ENCODE results near the gene SRC. TPM values are rescaled to one million over a fixed set of nuclear protein-coding genes. Genes with fewer than 3 reads are reported as not detected.

The SRC gene
- total and polyA plus RNA-seq, 2 experiments from 2014 or later: 8.0 to 25.9 TPM

GRCh38 chr20:37422791-37423286 lies 76.9 kb downstream of the SRC start:
- no peak for DNase-seq (ENCODE audit: low spot score)
- Histone ChIP-seq H3K36me3 (ENCODE audit: insufficient read depth) (no peaks in the 10 kb centered on the region), H4K20me1 (replicated peaks; ENCODE audit: insufficient read depth) (no peaks in the 10 kb centered on the region), H2AFZ (peak overlapping the region; percentile 87; the same call in 1 of the 2 replicates), H3K4me3 (no peak overlapping the region), H3F3A (replicated peaks; ENCODE audit: low read depth) (no peaks in the 10 kb centered on the region; the same call in 1 of the 2 replicates), H3K4me1 (ENCODE audit: insufficient read depth) (peaks cover 14% of the 10 kb centered on the region), H3K9me2 (ENCODE audit: insufficient read depth) (peaks cover 4% of the 10 kb centered on the region; the same call in 1 of the 2 replicates), H3K27ac (ENCODE audit: low read depth) (no peak overlapping the region), H3K79me2 (replicated peaks; ENCODE audit: insufficient read depth) (no peaks in the 10 kb centered on the region), H3K27me3 (ENCODE audit: insufficient read depth) (no peaks in the 10 kb centered on the region), H3K4me2 (no peak overlapping the region)
- peaks cover 16% of the 10 kb centered on the region for H3K27me3 Mint-ChIP-seq (ENCODE audit: insufficient read depth, low read depth, poor library complexity)
- ATAC-seq: no peak
- no peak for TF ChIP-seq EZH2phosphoT487 (IDR thresholded peaks at IDR 0.05; ENCODE audit: unreplicated experiment)
- TF ChIP-seq STAT1 (IDR thresholded peaks at IDR 0.05; ENCODE audit: unreplicated experiment): no peak
- no peaks in the 10 kb centered on the region for H3K9me3 Mint-ChIP-seq
- H3K36me3 Mint-ChIP-seq (ENCODE audit: low read depth): no peaks in the 10 kb centered on the region; the same call in 2 of the 3 replicates
- H3K4me3 Mint-ChIP-seq: no peak overlapping the region
- no peak overlapping the region for H3K27ac Mint-ChIP-seq
- peaks cover 31% of the 10 kb centered on the region for H3K4me1 Mint-ChIP-seq

DNA sequence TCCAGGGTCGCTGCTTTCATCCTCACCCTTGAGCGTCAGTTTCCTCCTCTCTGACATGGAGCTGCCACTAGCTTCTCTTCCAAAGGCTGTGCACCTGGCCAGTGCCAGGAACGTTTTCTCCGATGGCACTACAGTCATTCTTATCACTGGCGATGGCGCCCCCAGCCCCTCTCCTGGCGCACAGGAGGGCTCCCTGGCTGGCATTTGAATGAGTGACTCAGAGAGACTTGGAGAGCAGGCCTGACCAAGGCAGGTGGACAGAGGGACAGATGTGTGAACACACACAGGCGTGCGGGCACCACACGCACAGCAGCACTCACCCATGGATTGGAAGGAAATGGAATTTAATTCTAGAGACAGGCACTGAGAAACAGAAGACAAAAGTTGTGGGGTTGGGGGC lies 77.6 kb downstream of the SRC start:
- no peak for ATAC-seq
- no peak for DNase-seq (ENCODE audit: low spot score)
- no peak for TF ChIP-seq STAT1 (IDR thresholded peaks at IDR 0.05; ENCODE audit: unreplicated experiment)
- TF ChIP-seq ZNF331 (CRISPR knock-in tag; IDR thresholded peaks at IDR 0.05; ENCODE audit: low read depth): no peak
- TF ChIP-seq ZNF114 (CRISPR knock-in tag; IDR thresholded peaks at IDR 0.05): no peak
- TF ChIP-seq EZH2phosphoT487 (IDR thresholded peaks at IDR 0.05; ENCODE audit: unreplicated experiment): no peak
- no peak for TF ChIP-seq POLR2AphosphoS5 (IDR thresholded peaks at IDR 0.05; ENCODE audit: low read depth)
- TF ChIP-seq, protein P1, sequence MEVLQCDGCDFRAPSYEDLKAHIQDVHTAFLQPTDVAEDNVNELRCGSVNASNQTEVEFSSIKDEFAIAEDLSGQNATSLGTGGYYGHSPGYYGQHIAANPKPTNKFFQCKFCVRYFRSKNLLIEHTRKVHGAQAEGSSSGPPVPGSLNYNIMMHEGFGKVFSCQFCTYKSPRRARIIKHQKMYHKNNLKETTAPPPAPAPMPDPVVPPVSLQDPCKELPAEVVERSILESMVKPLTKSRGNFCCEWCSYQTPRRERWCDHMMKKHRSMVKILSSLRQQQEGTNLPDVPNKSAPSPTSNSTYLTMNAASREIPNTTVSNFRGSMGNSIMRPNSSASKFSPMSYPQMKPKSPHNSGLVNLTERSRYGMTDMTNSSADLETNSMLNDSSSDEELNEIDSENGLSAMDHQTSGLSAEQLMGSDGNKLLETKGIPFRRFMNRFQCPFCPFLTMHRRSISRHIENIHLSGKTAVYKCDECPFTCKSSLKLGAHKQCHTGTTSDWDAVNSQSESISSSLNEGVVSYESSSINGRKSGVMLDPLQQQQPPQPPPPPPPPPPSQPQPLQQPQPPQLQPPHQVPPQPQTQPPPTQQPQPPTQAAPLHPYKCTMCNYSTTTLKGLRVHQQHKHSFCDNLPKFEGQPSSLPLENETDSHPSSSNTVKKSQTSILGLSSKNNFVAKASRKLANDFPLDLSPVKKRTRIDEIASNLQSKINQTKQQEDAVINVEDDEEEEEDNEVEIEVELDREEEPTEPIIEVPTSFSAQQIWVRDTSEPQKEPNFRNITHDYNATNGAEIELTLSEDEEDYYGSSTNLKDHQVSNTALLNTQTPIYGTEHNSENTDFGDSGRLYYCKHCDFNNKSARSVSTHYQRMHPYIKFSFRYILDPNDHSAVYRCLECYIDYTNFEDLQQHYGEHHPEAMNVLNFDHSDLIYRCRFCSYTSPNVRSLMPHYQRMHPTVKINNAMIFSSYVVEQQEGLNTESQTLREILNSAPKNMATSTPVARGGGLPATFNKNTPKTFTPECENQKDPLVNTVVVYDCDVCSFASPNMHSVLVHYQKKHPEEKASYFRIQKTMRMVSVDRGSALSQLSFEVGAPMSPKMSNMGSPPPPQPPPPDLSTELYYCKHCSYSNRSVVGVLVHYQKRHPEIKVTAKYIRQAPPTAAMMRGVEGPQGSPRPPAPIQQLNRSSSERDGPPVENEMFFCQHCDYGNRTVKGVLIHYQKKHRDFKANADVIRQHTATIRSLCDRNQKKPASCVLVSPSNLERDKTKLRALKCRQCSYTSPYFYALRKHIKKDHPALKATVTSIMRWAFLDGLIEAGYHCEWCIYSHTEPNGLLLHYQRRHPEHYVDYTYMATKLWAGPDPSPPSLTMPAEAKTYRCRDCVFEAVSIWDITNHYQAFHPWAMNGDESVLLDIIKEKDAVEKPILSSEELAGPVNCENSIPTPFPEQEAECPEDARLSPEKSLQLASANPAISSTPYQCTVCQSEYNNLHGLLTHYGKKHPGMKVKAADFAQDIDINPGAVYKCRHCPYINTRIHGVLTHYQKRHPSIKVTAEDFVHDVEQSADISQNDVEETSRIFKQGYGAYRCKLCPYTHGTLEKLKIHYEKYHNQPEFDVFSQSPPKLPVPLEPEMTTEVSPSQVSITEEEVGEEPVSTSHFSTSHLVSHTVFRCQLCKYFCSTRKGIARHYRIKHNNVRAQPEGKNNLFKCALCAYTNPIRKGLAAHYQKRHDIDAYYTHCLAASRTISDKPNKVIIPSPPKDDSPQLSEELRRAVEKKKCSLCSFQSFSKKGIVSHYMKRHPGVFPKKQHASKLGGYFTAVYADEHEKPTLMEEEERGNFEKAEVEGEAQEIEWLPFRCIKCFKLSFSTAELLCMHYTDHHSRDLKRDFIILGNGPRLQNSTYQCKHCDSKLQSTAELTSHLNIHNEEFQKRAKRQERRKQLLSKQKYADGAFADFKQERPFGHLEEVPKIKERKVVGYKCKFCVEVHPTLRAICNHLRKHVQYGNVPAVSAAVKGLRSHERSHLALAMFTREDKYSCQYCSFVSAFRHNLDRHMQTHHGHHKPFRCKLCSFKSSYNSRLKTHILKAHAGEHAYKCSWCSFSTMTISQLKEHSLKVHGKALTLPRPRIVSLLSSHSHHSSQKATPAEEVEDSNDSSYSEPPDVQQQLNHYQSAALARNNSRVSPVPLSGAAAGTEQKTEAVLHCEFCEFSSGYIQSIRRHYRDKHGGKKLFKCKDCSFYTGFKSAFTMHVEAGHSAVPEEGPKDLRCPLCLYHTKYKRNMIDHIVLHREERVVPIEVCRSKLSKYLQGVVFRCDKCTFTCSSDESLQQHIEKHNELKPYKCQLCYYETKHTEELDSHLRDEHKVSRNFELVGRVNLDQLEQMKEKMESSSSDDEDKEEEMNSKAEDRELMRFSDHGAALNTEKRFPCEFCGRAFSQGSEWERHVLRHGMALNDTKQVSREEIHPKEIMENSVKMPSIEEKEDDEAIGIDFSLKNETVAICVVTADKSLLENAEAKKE (CRISPR knock-in tag; IDR thresholded peaks at IDR 0.05): no peak
- no peak for TF ChIP-seq NANOG (IDR thresholded peaks at IDR 0.05; ENCODE audit: borderline replicate concordance)
- no peak for TF ChIP-seq CREB1 (CRISPR knock-in tag; IDR thresholded peaks at IDR 0.05; ENCODE audit: low read depth)
- TF ChIP-seq JUNB (IDR thresholded peaks at IDR 0.05; ENCODE audit: unreplicated experiment): no peak
- no peak for TF ChIP-seq EZH2 (IDR thresholded peaks at IDR 0.05; ENCODE audit: low read depth, unreplicated experiment)
- TF ChIP-seq ETS1 (IDR thresholded peaks at IDR 0.05): no peak
- no peak for TF ChIP-seq REST (IDR thresholded peaks at IDR 0.05; ENCODE audit: unreplicated experiment)

More for the DNA sequence above, 77.6 kb downstream of the SRC start:
- H3K4me2 ChIP-seq: no peak overlapping the region
- no peaks in the 10 kb centered on the region for H3K79me2 ChIP-seq (replicated peaks; ENCODE audit: insufficient read depth)
- no peaks in the 10 kb centered on the region for H4K20me1 ChIP-seq (replicated peaks; ENCODE audit: insufficient read depth)
- H3K9me2 ChIP-seq (ENCODE audit: insufficient read depth): peaks cover 11% of the 10 kb centered on the region; the same call in 1 of the 2 replicates
- no peaks in the 10 kb centered on the region for H3K27me3 ChIP-seq (ENCODE audit: insufficient read depth)
- no peaks in the 10 kb centered on the region for H3K36me3 ChIP-seq (ENCODE audit: insufficient read depth)
- peaks cover 16% of the 10 kb centered on the region for H3K27me3 Mint-ChIP-seq (ENCODE audit: insufficient read depth, low read depth, poor library complexity)
- no peaks in the 10 kb centered on the region; the same call in 2 of the 3 replicates for H3K36me3 Mint-ChIP-seq (ENCODE audit: low read depth)
- no peak overlapping the region for H3K27ac ChIP-seq (ENCODE audit: low read depth)
- no peak overlapping the region for H3K27ac Mint-ChIP-seq
- H3F3A ChIP-seq (replicated peaks; ENCODE audit: low read depth): no peaks in the 10 kb centered on the region; the same call in 1 of the 2 replicates
- no peaks in the 10 kb centered on the region for H3K9me3 Mint-ChIP-seq
- H3K4me1 Mint-ChIP-seq: peaks cover 31% of the 10 kb centered on the region
- H2AFZ ChIP-seq: no peak overlapping the region
- peaks cover 14% of the 10 kb centered on the region for H3K4me1 ChIP-seq (ENCODE audit: insufficient read depth)
- no peak overlapping the region for H3K4me3 ChIP-seq
- no peak overlapping the region for H3K4me3 Mint-ChIP-seq
